Suprapubic skin (tissue), 4 donors: ENCODE measurements around the gene GGA1. TPM values are rescaled to one million over a fixed set of nuclear protein-coding genes. Genes with fewer than 3 reads are reported as not detected.

Experiments
- DNase-seq, 2 donors: peaks; one replicate each; pipeline ENCODE4 v3.0.0-alpha.2; 2019; ENCODE audit warnings: low spot score in 2 of 2
- H3K27ac ChIP-seq: fragments of 200-600 bp; sonication (generic); one replicate; pipeline ENCODE4 v1.5.1; 2019
- H3K27me3 ChIP-seq: fragments of 200-600 bp; sonication (generic); one replicate; pipeline ENCODE4 v1.5.1; 2019
- H3K36me3 ChIP-seq: fragments of 200-600 bp; sonication (generic); one replicate; pipeline ENCODE4 v1.5.1; 2019
- H3K4me1 ChIP-seq: fragments of 200-600 bp; sonication (generic); one replicate; pipeline ENCODE4 v1.5.1; 2019
- H3K4me3 ChIP-seq: fragments of 200-600 bp; sonication (generic); one replicate; pipeline ENCODE4 v1.5.1; 2019; ENCODE audit warnings: mild to moderate bottlenecking
- H3K9me3 ChIP-seq: fragments of 200-600 bp; sonication (generic); one replicate; pipeline ENCODE4 v1.5.1; 2019
- CTCF ChIP-seq, 2 donors: fragments of 200-600 bp in 1 of 2; fragments of 450-650 bp in 1 of 2; sonication (generic) in 1 of 2; IDR thresholded peaks; one replicate each; pipeline ENCODE4 v1.5.1; 2016 to 2019; ENCODE audit warnings: antibody characterized with exemption in 2 of 2, mild to moderate bottlenecking in 1 of 2, moderate library complexity in 1 of 2
- EP300 ChIP-seq: sonication (generic); formaldehyde crosslinking; IDR thresholded peaks from one replicate; pipeline ENCODE4 v1.6.1; 2017; ENCODE audit warnings: antibody characterized with exemption
- POLR2A ChIP-seq, 2 donors: fragments of 450-650 bp; IDR thresholded peaks; one replicate each; pipeline ENCODE4 v1.6.1; 2017; ENCODE audit warnings: antibody characterized with exemption in 2 of 2, mild to moderate bottlenecking in 2 of 2, moderate library complexity in 2 of 2
- POLR2AphosphoS5 ChIP-seq, 3 donors: sonication (generic); formaldehyde crosslinking; IDR thresholded peaks; one replicate each; pipeline ENCODE4 v1.6.1; 2017; ENCODE audit warnings: antibody characterized with exemption in 3 of 3
- WGBS: methylation state at CpG from one replicate; pipeline ENCODE4 v1.1.5; 2018; 5-methylcytosine and 5-hydroxymethylcytosine counted together
- total RNA-seq, 4 donors: library from RNA; depleted of rRNA; stranded (reverse); fragments of >200 nt; gene quantifications; one replicate each; pipeline ENCODE4 v1.1.0, GENCODE V29; 2016

GGA1 gene
- total RNA-seq, 4 donors from 2014 or later: 52.8 to 124 (median 65.3) TPM

GRCh38 chr22:37626144-37626543 is 17.5 kb downstream of the GGA1 start:
- no peak for TF ChIP-seq EP300
- no peak for TF ChIP-seq POLR2A (IDR thresholded peaks at IDR 0.05)
- TF ChIP-seq CTCF (IDR thresholded peaks at IDR 0.05): no peak
- TF ChIP-seq POLR2AphosphoS5 (IDR thresholded peaks at IDR 0.05): no peak
- Histone ChIP-seq H3K27ac (peak overlapping the region; percentile 53), H3K27me3 (no peaks in the 10 kb centered on the region), H3K4me1 (peaks cover 48% of the 10 kb centered on the region), H3K36me3 (peaks cover 39% of the 10 kb centered on the region), H3K4me3 (no peak overlapping the region), H3K9me3 (no peaks in the 10 kb centered on the region)
- DNase-seq: peak; percentile 80 to 89
- WGBS: 21% methylated on average over 4 of the region's 11 CpGs

- no peak overlapping the region for H3K4me3 ChIP-seq
- peaks cover 48% of the 10 kb centered on the region for H3K4me1 ChIP-seq
- WGBS: 45% methylated on average over 12 of the region's 13 CpGs
- peaks cover 39% of the 10 kb centered on the region for H3K36me3 ChIP-seq
- peak in 1 of 2 donors; percentile 62 for DNase-seq
- TF ChIP-seq EP300: no peak
- no peak for TF ChIP-seq CTCF (IDR thresholded peaks at IDR 0.05)
- no peak for TF ChIP-seq POLR2AphosphoS5 (IDR thresholded peaks at IDR 0.05)
- TF ChIP-seq POLR2A (IDR thresholded peaks at IDR 0.05): no peak
- peak overlapping the region; percentile 53 for H3K27ac ChIP-seq
- no peaks in the 10 kb centered on the region for H3K9me3 ChIP-seq
- H3K27me3 ChIP-seq: no peaks in the 10 kb centered on the region
Observed at GRCh38 chr22:37626556-37627075, 18.0 kb downstream of the GGA1 start.

- H3K4me3 ChIP-seq: no peak overlapping the region
- peak overlapping the region; percentile 53 for H3K27ac ChIP-seq
- peaks cover 39% of the 10 kb centered on the region for H3K36me3 ChIP-seq
- no peaks in the 10 kb centered on the region for H3K9me3 ChIP-seq
- TF ChIP-seq CTCF (IDR thresholded peaks at IDR 0.05) (no peak), POLR2AphosphoS5 (IDR thresholded peaks at IDR 0.05) (no peak), POLR2A (IDR thresholded peaks at IDR 0.05) (no peak), EP300 (no peak)
- no peak for DNase-seq
- no peaks in the 10 kb centered on the region for H3K27me3 ChIP-seq
- 45% methylated on average over 5 of the region's 7 CpGs for WGBS
- peaks cover 48% of the 10 kb centered on the region for H3K4me1 ChIP-seq
Observed at GRCh38 chr22:37627121-37627520, 18.5 kb downstream of the GGA1 start.

DNA sequence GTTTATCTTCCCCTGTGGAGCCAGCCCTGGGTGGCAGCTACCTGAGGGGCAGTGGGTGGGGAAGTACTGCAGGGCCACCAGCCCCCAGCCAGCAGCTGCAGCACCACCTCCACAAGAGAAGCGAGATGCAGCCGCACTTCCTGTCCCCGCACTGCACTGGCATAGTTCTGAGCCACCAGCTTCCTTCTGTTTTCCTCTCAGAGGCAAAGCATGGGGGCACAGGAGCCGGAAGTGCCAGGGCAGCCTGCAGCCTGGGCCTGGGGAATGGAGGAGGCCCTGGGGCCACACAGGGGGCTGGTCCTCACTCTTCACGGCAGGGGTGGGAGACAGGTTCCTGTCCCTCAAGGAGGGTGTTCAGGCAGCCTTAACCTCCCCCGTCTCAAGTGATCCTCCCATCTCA is 18.9 kb downstream of the GGA1 start:
- H3K4me1 ChIP-seq: peaks cover 48% of the 10 kb centered on the region
- no peaks in the 10 kb centered on the region for H3K9me3 ChIP-seq
- peaks cover 39% of the 10 kb centered on the region for H3K36me3 ChIP-seq
- H3K4me3 ChIP-seq: no peak overlapping the region
- WGBS: 71% methylated on average over 1 of the region's 6 CpGs
- no peak for DNase-seq
- H3K27ac ChIP-seq: peak overlapping the region; percentile 1
- no peak for TF ChIP-seq EP300
- H3K27me3 ChIP-seq: no peaks in the 10 kb centered on the region

DNA sequence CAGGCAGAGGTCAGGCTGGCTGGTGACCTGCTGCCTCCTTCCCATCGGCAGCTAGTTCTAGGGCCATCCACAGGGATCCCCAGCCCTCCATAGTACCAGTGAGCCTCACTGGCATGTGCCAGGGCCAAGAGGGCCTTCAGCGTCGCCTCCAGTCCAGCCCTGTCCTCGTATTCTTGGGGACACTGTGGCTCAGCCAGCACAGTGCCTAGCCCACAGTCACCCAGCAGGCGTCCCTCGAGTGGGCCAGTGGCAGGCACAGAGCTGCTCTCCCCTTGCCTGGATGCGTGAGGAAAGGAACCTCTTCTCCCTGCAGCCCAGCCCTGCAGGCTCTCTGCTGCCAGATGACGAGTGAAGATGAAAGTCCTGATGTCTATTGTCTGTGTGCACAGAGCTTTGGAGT is 20.2 kb downstream of the GGA1 start:
- WGBS: 90% methylated on average over 4 of the region's 8 CpGs
- H3K4me1 ChIP-seq: peaks cover 50% of the 10 kb centered on the region
- no peaks in the 10 kb centered on the region for H3K27me3 ChIP-seq
- no peak for DNase-seq
- peaks cover 35% of the 10 kb centered on the region for H3K36me3 ChIP-seq
- no peak overlapping the region for H3K4me3 ChIP-seq
- H3K27ac ChIP-seq: no peak overlapping the region
- TF ChIP-seq EP300 (no peak), CTCF (IDR thresholded peaks at IDR 0.05) (no peak), POLR2AphosphoS5 (IDR thresholded peaks at IDR 0.05) (no peak)
- no peaks in the 10 kb centered on the region for H3K9me3 ChIP-seq

DNA sequence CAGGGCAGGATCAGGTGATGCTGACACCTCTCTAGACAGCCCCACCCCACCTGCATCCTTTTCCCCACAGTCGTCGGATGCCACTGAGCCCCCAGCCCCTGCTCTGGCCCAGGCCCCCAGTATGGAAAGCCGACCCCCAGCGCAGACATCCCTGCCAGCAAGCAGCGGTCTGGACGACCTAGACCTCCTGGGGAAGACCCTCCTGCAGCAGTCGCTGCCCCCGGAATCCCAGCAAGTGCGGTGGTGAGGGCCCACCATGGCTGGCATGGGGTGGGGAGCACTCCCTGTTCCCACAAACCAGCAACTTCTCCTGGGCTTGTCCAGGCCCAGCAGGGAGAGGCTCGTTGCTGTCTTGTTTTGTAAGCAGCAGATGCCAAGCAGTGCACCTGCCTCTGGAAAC is 21.3 kb downstream of the GGA1 start:
- peaks cover 58% of the 10 kb centered on the region for H3K4me1 ChIP-seq
- peaks cover 35% of the 10 kb centered on the region for H3K36me3 ChIP-seq
- H3K9me3 ChIP-seq: no peaks in the 10 kb centered on the region
- peak in 1 of 2 donors; percentile 62 for DNase-seq
- no peaks in the 10 kb centered on the region for H3K27me3 ChIP-seq
- no peak overlapping the region for H3K4me3 ChIP-seq
- no peak for TF ChIP-seq POLR2AphosphoS5 (IDR thresholded peaks at IDR 0.05)
- TF ChIP-seq CTCF (IDR thresholded peaks at IDR 0.05): no peak
- no peak for TF ChIP-seq POLR2A (IDR thresholded peaks at IDR 0.05)
- no peak for TF ChIP-seq EP300
- WGBS: no CpG with 5 or more reads among the region's 10 CpGs
- no peak overlapping the region for H3K27ac ChIP-seq
